AG10803 (cell line): ENCODE results near the gene HIPK2.

Experiments
- DNase-seq: peaks from one replicate; pipeline ENCODE4 v3.0.0; 2010; ENCODE audit warnings: low read depth
- H3K4me3 ChIP-seq: 2 replicates; pipeline ENCODE4 v1.5.1; 2011; ENCODE audit warnings: mild to moderate bottlenecking, low read length, control low read depth
- TF ChIP-seq, protein P1 (sequence below): conservative IDR thresholded peaks from 2 replicates; pipeline ENCODE4 v1.5.1; 2011; ENCODE audit warnings: mild to moderate bottlenecking, low read length, control low read depth, inconsistent platforms

The HIPK2 gene

DNA sequence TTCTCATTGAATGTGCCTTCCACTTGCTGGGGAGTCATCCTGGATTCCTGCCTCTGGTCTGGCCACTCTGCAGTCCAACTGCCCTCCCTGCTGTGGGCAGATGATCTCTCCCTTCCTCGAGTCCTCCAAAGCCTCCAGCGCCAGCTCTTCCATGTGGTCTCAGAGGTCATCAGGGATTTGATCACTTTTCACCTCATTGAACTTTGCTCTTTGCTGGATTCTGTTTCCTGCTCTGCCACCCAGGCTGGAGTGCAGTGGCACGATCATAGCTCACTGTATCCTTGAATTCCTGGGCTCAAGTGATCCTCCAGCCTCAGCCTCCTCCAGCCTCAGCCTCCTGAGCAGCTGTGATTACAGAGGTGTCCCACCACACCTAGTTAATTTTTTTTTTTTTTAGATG, 29.2 kb upstream of the HIPK2 start:
- DNase-seq = no peak
- TF ChIP-seq, protein P1, sequence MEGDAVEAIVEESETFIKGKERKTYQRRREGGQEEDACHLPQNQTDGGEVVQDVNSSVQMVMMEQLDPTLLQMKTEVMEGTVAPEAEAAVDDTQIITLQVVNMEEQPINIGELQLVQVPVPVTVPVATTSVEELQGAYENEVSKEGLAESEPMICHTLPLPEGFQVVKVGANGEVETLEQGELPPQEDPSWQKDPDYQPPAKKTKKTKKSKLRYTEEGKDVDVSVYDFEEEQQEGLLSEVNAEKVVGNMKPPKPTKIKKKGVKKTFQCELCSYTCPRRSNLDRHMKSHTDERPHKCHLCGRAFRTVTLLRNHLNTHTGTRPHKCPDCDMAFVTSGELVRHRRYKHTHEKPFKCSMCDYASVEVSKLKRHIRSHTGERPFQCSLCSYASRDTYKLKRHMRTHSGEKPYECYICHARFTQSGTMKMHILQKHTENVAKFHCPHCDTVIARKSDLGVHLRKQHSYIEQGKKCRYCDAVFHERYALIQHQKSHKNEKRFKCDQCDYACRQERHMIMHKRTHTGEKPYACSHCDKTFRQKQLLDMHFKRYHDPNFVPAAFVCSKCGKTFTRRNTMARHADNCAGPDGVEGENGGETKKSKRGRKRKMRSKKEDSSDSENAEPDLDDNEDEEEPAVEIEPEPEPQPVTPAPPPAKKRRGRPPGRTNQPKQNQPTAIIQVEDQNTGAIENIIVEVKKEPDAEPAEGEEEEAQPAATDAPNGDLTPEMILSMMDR = no peak
- H3K4me3 ChIP-seq = no peak overlapping the region

DNA sequence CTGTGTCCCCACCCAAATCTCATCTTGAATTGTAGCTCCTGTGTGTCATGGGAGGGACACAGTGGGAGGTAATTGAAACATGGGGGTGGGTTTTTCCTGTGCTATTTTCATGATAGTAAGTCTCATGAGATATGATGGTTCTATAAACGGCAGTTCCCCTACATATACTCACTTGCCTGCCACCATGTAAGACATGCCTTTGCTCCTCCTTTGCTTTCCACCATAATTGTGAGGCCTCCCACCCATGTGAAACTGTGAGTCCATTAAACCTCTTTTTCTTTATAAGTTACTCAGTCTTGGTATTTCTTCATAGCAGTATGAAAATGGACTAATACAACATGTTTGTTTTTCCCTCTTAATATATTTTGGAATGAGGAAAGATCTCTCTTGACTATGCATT, 26.8 kb upstream of the HIPK2 start:
- TF ChIP-seq, protein P1 = no peak
- no peak overlapping the region for H3K4me3 ChIP-seq
- no peak for DNase-seq

DNA sequence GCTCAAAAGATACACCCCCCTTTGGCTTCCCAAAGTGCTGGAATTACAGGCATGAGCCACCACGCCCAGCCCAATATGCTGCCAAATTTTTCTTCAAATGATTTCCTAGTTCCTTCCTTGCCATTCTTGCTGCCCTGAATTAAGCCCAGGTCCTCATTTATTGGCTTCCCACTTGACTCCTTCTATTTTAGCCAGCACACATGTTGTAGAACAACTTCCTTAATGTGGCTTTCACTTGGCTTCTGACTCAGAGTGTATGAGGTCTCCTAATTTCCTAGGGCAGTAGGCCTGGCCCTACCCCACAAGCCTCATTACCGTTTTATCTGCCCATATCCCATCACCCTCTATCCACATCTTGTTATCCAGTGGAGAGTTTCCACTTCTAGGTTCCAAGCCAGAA, 21.8 kb upstream of the HIPK2 start:
- peak; percentile 60 for DNase-seq
- TF ChIP-seq, protein P1 = no peak
- no peak overlapping the region for H3K4me3 ChIP-seq

DNA sequence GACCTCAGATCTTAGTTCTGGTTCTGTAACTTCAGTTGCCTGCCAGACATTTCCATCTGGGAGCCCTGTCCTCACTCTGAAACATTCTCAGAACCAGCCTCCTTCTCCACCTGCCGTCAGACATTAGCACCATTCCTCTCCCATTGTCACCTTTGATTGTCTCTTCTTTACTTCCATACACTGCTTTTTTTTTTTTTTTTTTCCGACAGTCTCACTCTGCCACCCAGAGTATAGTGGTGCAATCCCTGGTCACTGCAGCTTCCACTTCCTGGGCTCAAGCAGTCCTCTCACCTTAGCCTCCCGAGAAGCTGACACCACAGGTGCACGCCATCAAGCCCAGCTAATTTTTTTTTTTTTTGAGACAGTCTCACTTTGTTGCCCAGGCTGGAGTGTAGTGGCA, 21.1 kb upstream of the HIPK2 start:
- DNase-seq = no peak
- H3K4me3 ChIP-seq = no peak overlapping the region
- TF ChIP-seq, protein P1 = no peak

DNA sequence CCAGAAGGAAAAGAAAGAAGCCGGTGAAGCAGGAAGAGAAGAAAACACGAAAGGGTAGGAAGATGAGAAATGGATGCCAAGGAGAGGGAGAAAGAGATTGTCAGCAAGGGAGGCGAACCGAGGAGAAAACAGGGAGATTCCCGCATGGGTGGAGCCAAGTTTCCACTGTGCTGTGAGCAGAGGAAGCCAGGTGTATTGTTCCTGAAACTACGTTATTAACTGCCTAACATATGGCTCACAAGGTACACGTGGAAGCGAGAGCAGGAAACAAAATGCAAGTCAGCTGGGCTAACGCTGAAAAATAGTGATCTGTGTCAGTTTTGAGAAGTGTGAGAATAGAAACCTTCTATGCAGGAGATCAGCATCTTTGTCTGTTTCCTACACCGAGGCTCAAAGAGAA, 20.4 kb upstream of the HIPK2 start:
- H3K4me3 ChIP-seq = no peak overlapping the region
- no peak for DNase-seq
- TF ChIP-seq, protein P1 = no peak

DNA sequence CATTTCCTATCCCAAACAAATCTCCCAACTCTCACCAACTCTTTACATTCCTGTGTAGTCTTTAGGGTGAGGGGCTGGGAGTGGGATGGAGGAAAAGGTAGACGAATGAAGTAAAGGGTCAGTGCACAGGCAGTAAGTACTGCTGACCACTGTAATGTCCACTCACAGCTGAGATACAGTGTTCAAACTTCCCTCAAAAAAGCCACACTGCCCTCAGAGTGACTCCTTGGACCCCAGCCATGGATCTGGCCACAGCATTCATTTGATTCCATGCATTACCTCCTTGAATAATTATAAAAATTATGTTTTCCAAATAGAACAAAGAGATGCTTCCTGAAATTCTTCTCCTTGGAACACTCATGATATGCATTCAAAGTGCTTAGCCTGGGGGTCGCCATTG, 19.8 kb upstream of the HIPK2 start:
- DNase-seq = peak; percentile 18
- TF ChIP-seq, protein P1 = no peak
- H3K4me3 ChIP-seq = no peak overlapping the region

DNA sequence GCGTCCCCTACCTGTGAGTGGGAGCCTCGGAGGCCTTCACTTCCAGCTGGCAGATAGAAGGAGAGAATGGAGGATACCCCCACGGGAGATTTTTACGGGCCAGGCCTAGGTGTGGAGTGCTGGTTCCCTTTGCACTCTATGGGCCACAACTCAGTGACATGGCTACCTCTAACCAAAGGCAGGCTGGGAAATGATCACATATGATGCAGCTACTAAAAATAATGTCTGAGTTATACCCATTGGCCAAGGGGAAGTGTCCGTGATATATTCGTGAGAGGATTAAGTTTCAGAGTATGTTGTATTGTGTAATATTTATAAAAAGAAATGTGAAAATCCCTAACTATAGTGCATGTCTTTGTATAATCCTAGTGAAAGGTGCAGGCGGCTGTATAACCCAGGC, 13.5 kb upstream of the HIPK2 start:
- no peak overlapping the region for H3K4me3 ChIP-seq
- TF ChIP-seq, protein P1 = no peak
- DNase-seq = no peak
